Middle frontal gyrus (tissue), 1 donor: ENCODE data around the gene IGSF8.
"Not testable (repeated sequence)": the region's sequence is repeated elsewhere in the genome, so short reads cannot be mapped to it uniquely, and the experiment has no call there.

Source experiments
- DNase-seq: peaks from one replicate; pipeline ENCODE4 v3.0.0-alpha.2; 2015; ENCODE audit warnings: low spot score; ENCODE audit errors: extremely low spot score

The IGSF8 gene

DNA sequence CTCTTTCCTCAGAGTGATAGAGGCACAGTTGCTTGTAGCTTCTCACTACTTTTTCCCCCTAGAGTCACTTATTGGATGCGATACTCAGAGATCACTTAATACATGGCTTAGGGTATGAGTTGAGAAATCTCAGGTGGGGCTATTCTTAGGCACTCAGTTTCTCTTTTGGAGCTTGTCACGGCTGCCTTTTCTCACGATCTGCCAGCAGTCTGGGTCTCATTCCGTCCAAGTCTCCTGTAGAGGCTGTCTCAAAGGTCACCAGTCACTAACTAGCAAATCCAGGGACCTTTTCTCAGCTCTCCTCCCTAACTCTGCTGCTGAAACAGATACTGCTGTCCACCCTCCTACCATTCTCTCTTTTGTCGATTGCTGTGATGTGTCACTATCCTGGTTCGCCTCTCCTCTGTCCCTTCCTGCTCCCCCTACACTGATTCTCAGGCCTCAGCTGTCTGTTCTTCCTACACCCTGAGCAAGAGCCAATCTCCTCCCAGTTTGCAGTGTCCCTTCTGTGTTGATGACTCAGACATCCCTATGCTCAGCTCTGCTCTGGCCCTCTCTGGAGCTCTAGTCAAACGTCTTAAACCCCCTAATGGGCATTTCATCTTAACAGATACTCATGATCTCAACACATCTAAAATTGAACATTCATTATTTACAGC lies 29.6 kb upstream of the IGSF8 start:
- no peak for DNase-seq

DNA sequence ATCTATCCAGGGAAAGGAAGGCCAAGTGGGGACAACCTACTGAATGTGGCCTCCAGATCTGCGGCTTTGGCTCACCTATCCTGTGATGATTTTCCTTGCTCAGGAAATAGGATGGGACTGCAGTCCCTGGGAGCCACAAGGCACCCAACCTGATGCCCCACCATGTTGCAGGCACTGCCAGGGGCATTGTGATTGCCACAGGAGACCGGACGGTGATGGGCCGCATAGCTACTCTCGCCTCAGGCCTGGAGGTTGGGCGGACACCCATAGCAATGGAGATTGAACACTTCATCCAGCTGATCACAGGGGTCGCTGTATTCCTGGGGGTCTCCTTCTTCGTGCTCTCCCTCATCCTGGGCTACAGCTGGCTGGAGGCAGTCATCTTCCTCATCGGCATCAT lies 29.0 kb upstream of the IGSF8 start:
- no peak for DNase-seq

DNA sequence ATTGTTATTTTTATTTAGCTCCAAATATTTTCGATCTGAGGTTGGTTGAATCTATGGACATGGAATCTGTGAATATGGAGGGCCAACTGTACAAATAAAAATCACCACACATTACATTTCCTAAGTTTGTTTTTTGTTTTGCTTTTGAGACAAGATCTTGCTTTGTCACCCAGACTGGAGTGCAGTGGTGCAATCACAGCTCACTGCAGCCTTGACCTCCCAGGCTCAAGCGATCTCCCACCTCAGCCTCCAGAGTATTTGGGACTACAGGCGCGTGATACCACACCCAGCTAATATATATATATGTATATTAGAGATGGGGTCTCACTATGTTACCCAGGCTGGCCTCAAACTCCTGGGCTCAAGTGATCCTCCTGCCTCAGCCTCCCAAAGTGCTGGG lies 27.9 kb upstream of the IGSF8 start:
- not testable (repeated sequence) for DNase-seq

DNA sequence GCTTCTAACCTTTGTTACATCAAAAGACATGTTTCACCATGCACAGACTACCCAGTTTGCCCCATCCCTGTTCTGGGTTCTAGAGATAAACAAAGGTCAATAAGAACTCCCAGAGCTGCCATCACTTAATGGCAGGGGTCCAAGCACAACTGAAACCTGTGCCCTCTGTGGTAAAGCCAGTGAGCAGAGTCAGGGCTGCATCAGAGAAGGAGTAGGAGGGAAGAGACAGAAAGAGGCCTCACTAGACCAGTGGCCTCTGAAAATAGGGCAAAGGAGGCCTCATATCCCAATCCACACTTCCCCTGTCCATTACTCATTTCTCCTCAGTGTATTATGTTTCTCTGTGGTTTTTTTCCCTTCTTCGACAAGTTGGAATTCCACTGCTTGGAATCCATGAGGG lies 27.3 kb upstream of the IGSF8 start:
- no peak for DNase-seq

DNA sequence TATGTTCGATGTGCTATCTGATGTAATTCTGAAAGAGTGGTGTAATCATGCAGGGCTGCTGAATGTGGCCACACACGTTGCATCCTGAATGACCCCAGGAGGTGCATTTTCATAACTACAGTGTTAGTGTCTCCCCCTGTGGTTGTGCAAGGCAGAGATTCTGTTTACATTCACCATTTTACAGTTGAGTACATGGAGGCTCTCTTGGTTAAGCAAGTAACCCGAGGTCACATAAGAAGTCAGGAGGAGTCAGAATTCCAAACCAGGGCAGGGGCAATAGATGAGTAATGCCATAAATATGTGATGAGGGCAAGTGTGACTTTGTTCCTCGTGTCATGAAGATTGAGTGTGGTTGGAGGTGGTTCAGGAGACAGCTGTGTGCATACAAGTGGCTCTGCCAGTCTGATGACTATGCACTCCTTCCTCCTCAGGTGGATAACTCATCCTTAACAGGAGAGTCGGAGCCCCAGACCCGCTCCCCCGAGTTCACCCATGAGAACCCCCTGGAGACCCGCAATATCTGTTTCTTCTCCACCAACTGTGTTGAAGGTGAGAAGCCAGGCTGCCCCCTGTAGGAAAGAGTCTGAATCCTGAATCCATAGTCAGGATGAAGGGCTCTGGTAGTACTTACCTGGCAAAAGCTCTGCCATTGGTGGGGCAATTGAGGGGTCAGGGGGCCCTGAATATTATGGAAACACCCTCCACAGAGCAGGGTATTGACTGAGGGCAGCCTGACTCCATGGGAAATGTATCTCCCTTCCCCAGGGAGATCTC lies 26.5 kb upstream of the IGSF8 start:
- no peak for DNase-seq

DNA sequence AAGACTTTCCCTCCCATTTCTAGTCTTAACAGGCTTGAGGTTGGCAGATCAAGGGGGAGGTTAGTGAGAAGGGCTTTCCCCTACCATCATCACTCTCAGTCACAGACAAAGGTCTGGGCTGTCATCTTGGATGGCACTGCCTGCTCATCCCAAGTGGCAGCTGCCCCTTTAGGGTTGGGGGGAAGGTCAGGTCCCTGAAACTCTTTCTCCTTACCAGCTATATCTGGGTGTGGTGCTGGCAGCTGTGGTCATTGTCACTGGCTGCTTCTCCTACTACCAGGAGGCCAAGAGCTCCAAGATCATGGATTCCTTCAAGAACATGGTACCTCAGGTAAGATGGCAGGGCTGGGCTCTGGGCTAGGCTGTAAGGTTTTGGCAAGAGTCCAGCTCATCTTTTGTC lies 25.3 kb upstream of the IGSF8 start:
- DNase-seq, result no peak

DNA sequence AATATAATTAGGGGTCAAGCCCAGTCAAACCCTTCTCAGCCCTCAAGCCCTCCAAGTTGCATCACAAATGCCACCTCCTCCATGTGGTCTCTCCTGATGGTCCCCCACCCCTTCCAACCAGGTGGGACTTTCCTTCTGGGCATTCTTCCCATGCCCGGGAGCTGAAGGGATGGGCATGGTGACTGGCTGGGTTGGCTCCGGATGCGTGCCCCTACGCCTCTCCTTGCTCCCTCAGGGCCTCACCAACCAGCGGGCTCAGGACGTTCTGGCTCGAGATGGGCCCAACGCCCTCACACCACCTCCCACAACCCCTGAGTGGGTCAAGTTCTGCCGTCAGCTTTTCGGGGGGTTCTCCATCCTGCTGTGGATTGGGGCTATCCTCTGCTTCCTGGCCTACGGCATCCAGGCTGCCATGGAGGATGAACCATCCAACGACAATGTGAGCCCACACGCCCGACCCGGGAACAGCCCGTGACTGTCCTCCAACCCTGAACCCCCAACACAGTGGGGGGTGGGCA lies 24.6 kb upstream of the IGSF8 start:
- DNase-seq, result no peak

DNA sequence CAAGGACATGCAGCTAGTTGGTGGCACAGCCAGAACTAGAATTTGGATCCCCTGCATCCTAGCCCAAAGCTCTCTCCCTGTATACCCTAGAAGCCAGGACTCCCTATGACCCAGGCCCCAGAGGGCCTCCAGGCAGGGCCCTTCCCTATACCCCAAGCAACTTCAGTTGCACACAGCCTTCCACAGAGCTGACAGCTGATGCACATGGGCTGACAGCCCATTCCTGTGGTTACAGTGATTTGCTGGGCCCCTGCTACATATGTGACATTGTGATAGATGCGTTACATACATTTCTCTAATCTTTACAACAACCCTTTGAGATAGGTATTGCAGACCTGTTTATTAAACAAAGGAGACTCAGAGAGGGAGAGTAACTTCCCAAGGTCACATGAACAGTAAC lies 23.0 kb upstream of the IGSF8 start:
- no peak for DNase-seq

DNA sequence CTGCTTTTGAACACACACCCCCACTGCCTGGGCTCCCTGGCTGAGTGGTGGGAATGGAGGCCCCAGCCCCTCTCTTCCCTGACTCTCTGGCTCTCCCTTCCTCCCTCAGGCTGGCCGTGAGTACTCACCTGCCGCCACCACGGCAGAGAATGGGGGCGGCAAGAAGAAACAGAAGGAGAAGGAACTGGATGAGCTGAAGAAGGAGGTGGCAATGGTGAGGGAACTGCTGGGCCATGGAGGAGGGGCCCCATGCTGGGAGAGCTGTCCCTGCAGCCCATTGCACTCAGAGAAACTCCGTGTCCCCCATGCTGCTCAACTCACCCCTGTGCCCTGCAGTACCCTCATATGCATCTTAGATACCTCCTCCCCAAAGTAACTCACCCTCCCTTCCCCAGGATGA lies 22.4 kb upstream of the IGSF8 start:
- no peak for DNase-seq

DNA sequence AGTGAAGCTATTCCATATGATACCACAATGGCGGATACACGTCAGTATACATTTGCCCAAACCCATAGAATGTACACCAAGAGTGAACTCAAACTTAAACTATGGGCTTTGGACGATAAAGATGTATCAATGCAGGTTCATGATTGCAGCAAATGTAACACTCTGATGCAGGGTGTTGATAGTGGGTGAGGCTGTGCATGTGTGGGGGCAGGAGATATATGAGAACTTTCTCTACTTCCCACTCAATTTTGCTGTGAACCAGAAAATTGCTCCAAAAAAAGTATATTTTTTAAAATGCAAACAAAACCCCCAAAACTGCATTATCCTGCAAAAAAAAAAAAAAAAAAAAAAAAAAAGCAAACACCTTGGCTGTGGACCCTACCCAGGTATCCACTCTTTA lies 20.5 kb upstream of the IGSF8 start:
- no peak for DNase-seq

DNA sequence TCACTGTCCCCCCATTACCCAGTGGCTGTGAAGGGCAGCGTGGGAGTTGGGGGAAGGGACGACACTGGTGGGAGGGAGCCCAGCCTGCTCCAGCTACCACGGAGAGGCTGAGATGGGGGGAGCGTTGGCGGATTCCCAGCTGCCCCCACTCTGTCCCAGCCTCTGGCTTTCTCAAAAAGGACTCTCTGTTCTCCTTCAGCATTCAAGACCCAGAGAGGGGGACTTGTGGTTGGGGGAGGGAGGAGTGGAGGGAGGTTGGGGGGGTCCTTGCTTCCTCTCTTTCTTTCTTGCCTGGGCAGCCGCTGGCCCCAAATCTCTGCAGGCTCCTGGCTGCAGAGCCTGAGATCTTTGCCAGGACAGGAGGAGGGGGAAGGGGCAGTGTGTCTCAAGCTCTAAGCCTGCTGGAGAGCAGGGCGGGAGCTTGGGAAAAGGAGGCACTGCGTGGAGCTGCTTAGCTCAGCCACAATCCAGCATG lies 19.3 kb upstream of the IGSF8 start:
- DNase-seq, result no peak

DNA sequence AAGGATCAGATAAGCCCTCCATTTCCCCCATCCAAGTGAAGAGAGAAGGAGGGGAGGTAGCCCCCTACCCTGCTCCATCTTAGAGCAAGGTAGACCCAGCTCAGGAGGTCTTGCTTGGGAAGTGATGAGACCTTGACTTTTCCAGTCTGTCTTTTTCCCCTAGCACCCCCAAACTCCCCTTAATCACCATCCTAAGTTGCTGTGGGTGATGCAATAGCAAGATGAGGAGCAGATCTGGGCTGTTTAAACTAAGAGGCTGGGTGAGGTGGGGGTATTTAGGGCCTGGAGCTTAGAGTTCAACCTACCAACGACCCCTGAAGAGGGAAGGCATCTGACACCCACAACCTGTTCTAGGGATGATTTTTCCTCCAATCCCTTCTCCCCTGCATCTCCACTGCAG lies 18.9 kb upstream of the IGSF8 start:
- no peak for DNase-seq

DNA sequence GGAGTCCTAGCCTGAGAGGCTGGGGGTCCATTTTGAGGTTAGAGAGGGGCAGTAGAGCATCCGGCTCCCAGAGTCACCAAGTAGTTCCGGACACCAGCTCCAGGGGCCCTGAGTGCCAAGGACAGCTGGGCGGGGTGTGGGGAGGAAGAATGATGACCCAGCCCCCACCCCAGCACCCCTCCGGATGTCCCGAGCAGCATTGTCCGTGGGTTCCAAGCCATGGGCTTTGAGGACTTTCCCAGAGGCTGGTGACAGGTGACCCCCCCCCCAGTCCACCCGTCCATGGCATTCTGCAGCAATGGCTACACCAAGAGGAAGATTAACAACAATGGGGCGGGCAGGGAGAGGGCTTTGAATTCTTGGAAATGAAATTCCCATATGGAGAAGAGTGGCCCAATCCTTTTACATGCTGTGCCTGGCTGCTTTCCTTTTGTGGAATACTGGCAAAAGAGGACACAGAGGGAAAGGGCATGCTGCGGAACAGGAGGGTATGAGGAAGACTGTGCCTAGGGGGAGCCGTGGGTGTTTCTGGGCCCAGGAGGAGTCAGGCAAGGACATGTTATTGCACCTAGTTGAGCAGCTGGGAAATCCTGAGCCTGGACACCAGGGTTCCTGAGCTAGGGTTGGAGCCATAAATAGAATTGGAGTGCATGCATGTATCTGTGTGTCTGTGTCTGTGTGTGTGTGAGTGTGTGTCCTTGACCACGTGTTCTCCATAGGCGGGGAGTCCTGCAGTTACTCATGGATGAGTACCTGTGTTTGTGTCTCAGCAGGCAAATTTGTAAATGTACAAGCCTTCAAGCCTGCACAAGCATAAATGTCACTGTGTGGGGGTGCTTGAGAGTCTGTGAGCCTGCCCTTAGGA lies 18.1 kb upstream of the IGSF8 start:
- DNase-seq, result no peak

DNA sequence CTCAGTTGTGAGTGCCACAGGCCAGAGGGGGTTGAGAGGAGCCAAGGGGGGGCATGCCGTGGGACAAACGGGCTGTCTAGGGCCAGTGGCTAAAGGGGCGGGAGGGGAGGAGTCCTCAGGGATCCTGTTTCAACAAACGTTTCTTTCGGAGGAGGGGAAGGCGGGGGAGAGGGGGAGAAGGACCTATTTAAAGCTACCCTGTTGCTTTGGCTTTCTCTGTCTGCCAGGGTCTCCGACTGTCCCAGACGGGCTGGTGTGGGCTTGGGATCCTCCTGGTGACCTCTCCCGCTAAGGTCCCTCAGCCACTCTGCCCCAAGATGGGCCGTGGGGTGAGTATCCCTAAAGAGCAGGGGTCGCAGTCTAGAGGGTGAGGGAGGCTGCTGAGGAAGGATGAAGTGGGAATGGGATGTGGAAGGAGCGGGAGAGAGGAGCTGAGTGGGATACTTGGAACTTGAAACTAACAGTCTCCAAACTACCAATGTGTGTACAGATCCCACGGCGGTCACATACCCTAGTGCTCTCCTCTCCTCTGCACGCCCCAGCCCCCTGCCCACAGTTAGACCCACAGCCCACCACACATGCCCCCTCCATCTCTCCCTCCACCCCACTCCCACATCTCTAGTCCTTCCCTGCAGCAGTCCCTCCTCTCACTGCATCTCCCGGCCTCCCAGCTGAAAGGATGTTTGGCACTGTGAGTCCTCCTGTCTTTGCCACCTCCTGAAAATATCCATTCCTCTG lies 17.3 kb upstream of the IGSF8 start, which contains the start of gene ATP1A2:
ATP1A2 (plus strand) TSS at position 215 of the 738 bp plus-strand sequence; CDS start at position 318, 103 bp downstream.
- DNase-seq, result no peak

DNA sequence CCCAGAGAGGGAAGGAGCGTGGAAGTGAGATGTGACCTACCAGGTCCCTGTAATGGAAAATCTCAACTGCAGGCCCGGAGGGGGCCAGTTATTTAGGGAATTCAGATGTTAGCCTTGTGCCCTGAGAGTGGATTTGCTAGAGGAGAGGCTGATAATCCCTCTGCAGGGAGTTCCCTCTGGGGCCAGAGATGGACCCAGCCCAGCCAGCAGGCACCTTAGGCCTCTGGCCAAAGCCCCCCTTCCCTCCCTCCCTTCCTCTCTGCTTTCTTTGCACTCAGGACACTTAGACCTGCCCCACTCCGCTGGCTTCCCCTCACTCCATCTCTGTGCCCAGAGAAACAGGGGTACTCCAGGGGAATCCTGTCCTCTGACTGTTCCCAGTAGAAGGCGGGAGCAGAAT lies 15.7 kb upstream of the IGSF8 start:
- DNase-seq, result no peak

DNA sequence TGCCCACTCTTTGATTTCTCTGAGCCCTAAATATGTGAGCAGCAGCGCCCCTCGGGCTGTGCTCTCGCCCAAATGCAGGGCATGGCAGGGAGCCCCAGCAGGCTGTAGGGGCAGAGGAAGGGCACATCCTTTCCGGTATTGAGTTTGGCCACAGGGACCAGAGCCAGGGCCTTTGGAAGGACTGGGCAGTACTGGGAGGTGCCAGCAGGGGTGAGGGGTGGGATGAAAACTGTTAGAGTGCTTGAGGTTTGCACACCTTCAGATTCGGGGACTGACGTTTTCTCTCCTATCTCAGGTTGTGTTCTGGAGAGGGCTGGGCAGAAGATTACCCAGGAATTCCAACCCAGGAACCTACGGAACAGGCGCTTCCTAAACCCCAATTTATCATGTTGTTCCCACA lies 15.0 kb upstream of the IGSF8 start:
- no peak for DNase-seq

DNA sequence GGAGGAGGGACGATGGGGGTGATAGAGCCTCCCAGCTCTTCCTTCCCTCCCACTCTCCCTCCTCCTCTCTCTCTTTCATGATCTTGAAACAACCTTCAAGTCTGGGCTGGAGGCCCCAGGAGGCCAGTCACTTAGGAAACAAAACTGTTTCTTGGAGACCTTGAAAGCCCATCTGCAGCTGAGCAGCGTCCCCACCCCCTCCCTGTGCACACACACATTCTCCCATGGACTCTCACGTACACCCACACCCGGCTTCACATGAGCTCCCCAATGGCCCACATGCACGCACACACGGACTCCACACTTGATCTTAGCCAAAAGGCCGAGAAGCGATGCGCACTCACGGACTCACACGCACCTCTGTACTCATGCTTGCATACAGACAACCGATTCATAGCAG lies 13.9 kb upstream of the IGSF8 start:
- DNase-seq, result no peak

DNA sequence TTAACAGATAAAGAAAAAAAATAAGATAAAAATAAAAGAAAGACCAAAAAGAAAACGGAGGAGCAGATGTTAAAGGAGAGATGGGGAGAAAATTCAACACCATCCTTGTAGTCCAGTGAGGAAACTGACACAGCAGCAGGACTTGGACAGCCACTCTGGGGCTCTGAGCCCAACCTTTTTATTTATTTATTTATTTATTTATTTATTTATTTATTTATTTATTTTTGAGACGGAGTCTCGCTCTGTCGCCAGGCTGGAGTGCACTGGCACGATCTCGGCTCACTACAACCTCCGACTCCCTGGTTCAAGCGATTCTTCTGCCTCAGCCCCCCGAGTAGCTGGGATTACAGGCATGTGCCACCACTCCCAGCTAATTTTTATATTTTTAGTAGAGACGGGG lies 13.0 kb upstream of the IGSF8 start:
- not testable (repeated sequence) for DNase-seq

DNA sequence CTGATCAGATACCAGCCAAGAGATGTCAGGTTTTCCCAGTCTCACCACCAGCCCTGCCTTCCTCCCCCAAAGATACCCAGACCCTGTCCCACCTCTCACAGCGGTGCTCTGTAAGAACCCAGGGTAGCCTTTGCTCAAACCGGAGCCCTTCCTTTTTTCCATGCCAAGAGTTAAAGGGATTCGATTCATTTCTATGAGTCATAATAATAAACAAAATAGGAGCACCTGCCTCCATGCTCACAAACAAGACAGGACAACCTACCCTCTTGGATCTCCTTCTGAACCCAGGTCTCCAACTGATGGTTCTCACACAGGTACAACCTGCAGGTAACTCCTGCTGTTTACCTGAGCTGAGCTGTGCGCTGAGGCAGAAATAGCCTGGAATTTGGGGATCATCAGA lies 11.3 kb upstream of the IGSF8 start:
- no peak for DNase-seq

DNA sequence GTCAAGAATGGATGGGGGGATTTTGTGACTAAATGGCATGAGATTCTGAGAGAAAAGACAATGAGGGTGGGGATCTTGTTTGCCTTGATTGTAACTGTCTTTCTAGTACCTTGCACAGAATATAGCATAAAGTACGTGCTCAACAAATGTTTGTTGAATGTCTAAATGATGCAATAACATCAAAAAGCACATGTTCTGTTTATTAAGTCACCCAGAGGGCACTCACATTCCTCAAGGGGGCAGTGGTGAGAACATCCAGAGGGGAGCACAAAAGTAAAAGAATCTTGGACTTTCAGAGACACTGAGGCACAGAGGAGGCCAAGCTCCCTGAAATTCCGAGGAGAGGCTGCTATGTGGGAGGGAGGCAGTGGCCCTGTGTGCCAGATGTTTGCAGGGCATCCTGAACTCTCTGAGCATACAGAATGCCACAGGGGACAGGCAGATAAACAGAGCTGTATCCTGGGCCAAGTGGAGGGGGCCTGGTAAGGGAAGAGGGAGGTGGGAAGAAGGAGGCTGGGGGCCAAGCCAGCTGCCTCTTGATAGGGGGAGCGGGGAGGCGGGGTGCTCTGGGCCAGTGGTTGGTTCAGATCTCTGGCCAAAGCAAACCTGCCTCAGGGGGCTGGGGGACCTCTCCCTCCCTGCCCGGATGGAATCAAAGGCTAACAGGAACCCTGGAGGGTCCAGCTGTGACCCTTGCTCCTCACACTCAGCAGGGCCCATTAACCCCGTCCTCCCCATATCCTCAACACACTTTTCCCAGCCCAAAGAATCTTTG lies 10.7 kb upstream of the IGSF8 start:
- no peak for DNase-seq
